SJCRH30 (cell line): ENCODE data around the gene SPATA6L. TPM values are rescaled to one million over a fixed set of nuclear protein-coding genes. Genes with fewer than 3 reads are reported as not detected.
A peak's percentile ranks its signal among the peaks of the same experiment; 100 is the strongest.

Source experiments
- DNase-seq, 2 experiments: peaks; one replicate each; pipeline ENCODE4 v3.0.0-alpha.2; 2015 to 2020
- H3K27ac ChIP-seq: fragments of 250-450 bp; sonication (Bioruptor Pico); 2 replicates; pipeline ENCODE4 v1.5.1; 2020; ENCODE audit warnings: mild to moderate bottlenecking, moderate library complexity
- H3K27me3 ChIP-seq: fragments of 250-450 bp; sonication (Bioruptor Pico); 2 replicates; pipeline ENCODE4 v1.5.1; 2020; ENCODE audit warnings: mild to moderate bottlenecking, moderate library complexity
- H3K36me3 ChIP-seq: fragments of 250-450 bp; sonication (Bioruptor Pico); 2 replicates; pipeline ENCODE4 v1.5.1; 2020; ENCODE audit warnings: mild to moderate bottlenecking, moderate library complexity
- H3K4me1 ChIP-seq: fragments of 250-450 bp; sonication (Bioruptor Pico); 2 replicates; pipeline ENCODE4 v1.5.1; 2020; ENCODE audit warnings: mild to moderate bottlenecking, moderate library complexity
- H3K4me3 ChIP-seq: fragments of 250-450 bp; sonication (Bioruptor Pico); 2 replicates; pipeline ENCODE4 v1.5.1; 2020; ENCODE audit warnings: mild to moderate bottlenecking, moderate library complexity
- H3K9me3 ChIP-seq: fragments of 250-450 bp; sonication (Bioruptor Pico); replicated peaks from 2 replicates; pipeline ENCODE4 v1.5.1; 2020; ENCODE audit warnings: mild to moderate bottlenecking, moderate library complexity
- total RNA-seq: library from RNA; depleted of rRNA; stranded (reverse); fragments of >200 nt; shearing (Covaris generic); gene quantifications from 2 replicates; pipeline ENCODE4 v1.2.3, GENCODE V29; 2014; rRNA removed

SPATA6L gene
- total RNA-seq, 1 experiment from 2014 or later, result not detected

DNA sequence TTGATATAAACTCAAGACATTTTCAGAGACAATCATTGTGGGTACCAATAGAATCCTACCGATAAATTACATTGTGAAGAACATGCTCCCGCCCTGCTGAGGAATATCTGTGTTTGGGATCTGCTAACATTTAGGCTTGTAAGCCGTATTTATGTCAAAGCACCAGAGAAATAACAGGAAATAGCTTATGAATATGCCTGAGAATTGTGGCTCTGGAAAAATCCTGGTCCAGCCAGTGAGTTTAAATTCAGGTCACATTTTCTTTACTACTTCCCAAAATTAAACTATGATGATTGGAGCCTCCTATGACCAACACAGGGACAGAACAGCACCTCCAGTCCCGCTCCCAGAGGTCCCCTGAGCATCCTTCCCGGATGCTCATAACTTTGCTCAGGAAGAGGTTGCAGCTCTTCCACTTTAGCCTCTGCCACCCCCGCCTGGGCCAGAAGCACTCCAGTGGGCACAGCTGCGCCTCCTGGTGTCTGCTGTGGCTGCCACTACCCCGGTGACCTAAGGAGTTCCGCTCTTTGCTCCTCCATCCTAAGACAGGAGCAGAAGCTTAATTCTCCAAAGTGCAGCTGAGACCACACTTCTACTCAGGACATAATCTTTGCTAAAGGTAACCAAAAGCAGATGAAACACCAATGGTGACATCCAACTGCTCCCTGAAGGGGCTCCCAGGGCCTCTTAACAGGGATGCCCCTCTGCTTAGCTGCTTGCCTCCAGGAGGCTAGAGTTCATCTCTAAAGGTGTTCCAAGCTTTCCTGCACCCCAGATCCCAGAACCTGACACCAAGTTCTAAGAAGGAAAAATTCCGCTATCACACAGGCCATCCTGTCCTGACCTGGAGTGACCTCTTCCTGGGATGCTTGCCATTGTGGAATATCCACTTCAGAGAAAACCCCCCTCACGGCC lies 117.2 kb downstream of the SPATA6L start:
- H3K36me3 ChIP-seq, result no peaks in the 10 kb centered on the region
- no peak overlapping the region for H3K4me3 ChIP-seq
- DNase-seq, result peak in 1 of 2 experiments; percentile 12
- no peak overlapping the region for H3K27ac ChIP-seq
- H3K9me3 ChIP-seq, result no peaks in the 10 kb centered on the region
- H3K4me1 ChIP-seq, result no peaks in the 10 kb centered on the region
- no peaks in the 10 kb centered on the region for H3K27me3 ChIP-seq

Other genes starting within 250 kb of the SPATA6L start
- gene SLC1A1, start 176.0 kb downstream of the SPATA6L start, total RNA-seq, result not detected in 2 replicates
- gene PLPP6, start 4.2 kb downstream of the SPATA6L start, total RNA-seq, result 1.3 and 1.4 TPM in 2 replicates
- 9.9 and 12.6 TPM in 2 replicates for gene CDC37L1, start 13.1 kb upstream of the SPATA6L start, total RNA-seq
- 41.0 and 42.2 TPM in 2 replicates for gene AK3, start 74.7 kb upstream of the SPATA6L start, total RNA-seq
- 23.9 and 27.0 TPM in 2 replicates for gene RCL1, start 126.5 kb upstream of the SPATA6L start, total RNA-seq